ENCODE data around the gene NME9. TPM values are rescaled to one million over a fixed set of nuclear protein-coding genes. Genes with fewer than 3 reads are reported as not detected.
A peak's percentile ranks its signal among the peaks of the same experiment; 100 is the strongest.

The NME9 gene
- polyA plus RNA-seq, 2 of the 4 experiments (the other 2 are of a cell fraction) = 0.05 TPM; not detected in 1

- Histone ChIP-seq H3K4me3 (no peak overlapping the region), H3K27ac (no peak overlapping the region), H3K4me1 (peaks cover 6% of the 10 kb centered on the region; the same call in 1 of the 3 replicates), H3K4me2 (no peak overlapping the region; the same call in 2 of the 3 replicates), H3K9me3 (no peaks in the 10 kb centered on the region)
- TF ChIP-seq FOSL2 (IDR thresholded peaks at IDR 0.05) (no peak), FOSL2 (CRISPR knock-in tag; IDR thresholded peaks at IDR 0.05) (no peak), RARB (CRISPR knock-in tag; IDR thresholded peaks at IDR 0.05) (no peak), PHF8 (IDR thresholded peaks at IDR 0.05; ENCODE audit: borderline replicate concordance, low read depth) (no peak), NR3C1 (IDR thresholded peaks at IDR 0.05) (no peak), KDM1A (IDR thresholded peaks at IDR 0.05; ENCODE audit: low read depth) (no peak), TP53 (CRISPR knock-in tag; IDR thresholded peaks at IDR 0.05) (no peak), HEYL (CRISPR knock-in tag; IDR thresholded peaks at IDR 0.05) (no peak)
- TF ChIP-seq, protein P1, sequence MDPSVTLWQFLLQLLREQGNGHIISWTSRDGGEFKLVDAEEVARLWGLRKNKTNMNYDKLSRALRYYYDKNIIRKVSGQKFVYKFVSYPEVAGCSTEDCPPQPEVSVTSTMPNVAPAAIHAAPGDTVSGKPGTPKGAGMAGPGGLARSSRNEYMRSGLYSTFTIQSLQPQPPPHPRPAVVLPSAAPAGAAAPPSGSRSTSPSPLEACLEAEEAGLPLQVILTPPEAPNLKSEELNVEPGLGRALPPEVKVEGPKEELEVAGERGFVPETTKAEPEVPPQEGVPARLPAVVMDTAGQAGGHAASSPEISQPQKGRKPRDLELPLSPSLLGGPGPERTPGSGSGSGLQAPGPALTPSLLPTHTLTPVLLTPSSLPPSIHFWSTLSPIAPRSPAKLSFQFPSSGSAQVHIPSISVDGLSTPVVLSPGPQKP (IDR thresholded peaks at IDR 0.05; ENCODE audit: low read depth, low read length) = no peak
- 82% methylated on average over 15 of the region's 15 CpGs for WGBS (ENCODE audit: missing lambda C conversion rate)
- ATAC-seq (no peak), DNase-seq (ENCODE audit: low read depth in 1 of 2, low spot score in 1 of 2) (no peak), FAIRE-seq (no peak)
- CTCF ChIA-PET = interaction anchor here (0.6 to 2.4 kb wide), 8 partner anchors 12 to 565 kb away, joined by 3 to 10 read pairs (median 4); no protein-coding TSS in a partner anchor
- POLR2A ChIA-PET = no interaction called here
These were observed 20.4 kb upstream of the NME9 start for GRCh38 chr3:138349926-138350665.

GRCh38 chr3:138348754-138349739, 19.4 kb upstream of the NME9 start:
- FAIRE-seq = no peak
- 50% methylated on average over 13 of the region's 58 CpGs for WGBS (ENCODE audit: missing lambda C conversion rate)

DNA sequence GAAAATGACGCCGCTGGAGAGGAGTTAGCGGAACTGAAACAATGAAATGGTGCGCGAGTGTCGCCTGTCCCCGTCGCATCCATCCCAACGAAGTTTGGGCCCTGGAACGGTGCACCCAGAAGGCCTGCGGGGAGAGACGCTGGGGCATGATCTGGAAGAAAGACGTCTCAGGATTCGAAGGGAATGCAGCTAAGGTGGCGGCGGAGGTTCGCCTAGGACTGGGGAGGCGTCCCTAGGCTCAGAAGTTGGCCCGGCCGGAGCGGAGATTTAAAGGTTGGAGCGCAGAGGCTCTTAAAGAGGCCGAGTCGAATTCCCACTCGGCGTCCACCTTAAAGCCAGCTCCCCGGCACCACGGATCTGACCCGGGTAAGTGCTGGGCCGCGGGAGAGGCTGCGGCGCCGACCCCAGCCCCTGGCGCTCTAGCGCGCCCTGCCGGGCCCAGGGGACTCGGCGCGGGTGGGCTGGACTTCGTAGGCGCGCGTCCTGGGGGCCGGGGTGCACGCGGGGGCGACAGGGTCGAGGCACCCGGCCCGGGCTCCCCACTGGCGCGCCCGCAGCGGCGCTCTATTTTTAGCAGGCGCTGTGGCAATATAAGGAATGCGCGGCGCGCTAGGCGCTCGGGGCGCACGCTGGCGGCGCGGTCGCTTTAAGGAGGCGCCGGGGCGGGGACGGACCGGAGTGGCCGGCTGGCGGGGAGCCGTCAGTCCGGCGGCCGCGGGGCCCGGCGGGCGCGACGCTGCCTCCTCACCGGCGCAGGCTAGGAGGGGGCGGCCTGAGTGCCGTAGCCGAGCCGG, 18.5 kb upstream of the NME9 start, which contains the start of gene MRAS:
TSS of gene MRAS (plus strand) at position 620 of the 794 bp plus-strand sequence. CDS start 24,305 bp downstream, outside the sequence.
- ChIA-PET CTCF (interaction anchor here (0.7 to 1.3 kb wide), 8 partner anchors 8 to 23 kb away, joined by 3 to 4 read pairs (median 3); no protein-coding TSS in a partner anchor), POLR2A (no interaction called here)
- H3K4me3 ChIP-seq = peak within 1 kb of the TSS; percentile 65
- peak; percentile 60 to 78 for DNase-seq (ENCODE audit: low read depth in 1 of 2, low spot score in 1 of 2)
- no peak for FAIRE-seq
- no peaks in the 10 kb centered on the region for H3K9me3 ChIP-seq
- under 1% methylated on average over 22 of the region's 93 CpGs for WGBS (ENCODE audit: missing lambda C conversion rate)
- H3K4me2 ChIP-seq = peak within 1 kb of the TSS; percentile 89
- peak; percentile 85 to 88 for ATAC-seq
- H3K27ac ChIP-seq = peak within 1 kb of the TSS; percentile 70 to 91
- TF ChIP-seq, protein P2, sequence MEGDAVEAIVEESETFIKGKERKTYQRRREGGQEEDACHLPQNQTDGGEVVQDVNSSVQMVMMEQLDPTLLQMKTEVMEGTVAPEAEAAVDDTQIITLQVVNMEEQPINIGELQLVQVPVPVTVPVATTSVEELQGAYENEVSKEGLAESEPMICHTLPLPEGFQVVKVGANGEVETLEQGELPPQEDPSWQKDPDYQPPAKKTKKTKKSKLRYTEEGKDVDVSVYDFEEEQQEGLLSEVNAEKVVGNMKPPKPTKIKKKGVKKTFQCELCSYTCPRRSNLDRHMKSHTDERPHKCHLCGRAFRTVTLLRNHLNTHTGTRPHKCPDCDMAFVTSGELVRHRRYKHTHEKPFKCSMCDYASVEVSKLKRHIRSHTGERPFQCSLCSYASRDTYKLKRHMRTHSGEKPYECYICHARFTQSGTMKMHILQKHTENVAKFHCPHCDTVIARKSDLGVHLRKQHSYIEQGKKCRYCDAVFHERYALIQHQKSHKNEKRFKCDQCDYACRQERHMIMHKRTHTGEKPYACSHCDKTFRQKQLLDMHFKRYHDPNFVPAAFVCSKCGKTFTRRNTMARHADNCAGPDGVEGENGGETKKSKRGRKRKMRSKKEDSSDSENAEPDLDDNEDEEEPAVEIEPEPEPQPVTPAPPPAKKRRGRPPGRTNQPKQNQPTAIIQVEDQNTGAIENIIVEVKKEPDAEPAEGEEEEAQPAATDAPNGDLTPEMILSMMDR (IDR thresholded peaks at IDR 0.05) = peak; percentile 46
- no peak for TF ChIP-seq EHMT2 (IDR thresholded peaks at IDR 0.05; ENCODE audit: low read depth)
- peak; percentile 52 for TF ChIP-seq POLR2A (IDR thresholded peaks at IDR 0.05; ENCODE audit: low read length)
- peak; percentile 46 for TF ChIP-seq MAX (IDR thresholded peaks at IDR 0.05)
- peak in 1 of 2 experiments; percentile 49; a peak in 2 of 5 replicates for TF ChIP-seq RAD21 (conservative IDR thresholded peaks at IDR 0.05 in 1 of 2, IDR thresholded peaks at IDR 0.05 in 1 of 2)
- TF ChIP-seq PHF8 (IDR thresholded peaks at IDR 0.05; ENCODE audit: borderline replicate concordance, low read depth) = peak; percentile 39; the same call in 1 of the 2 replicates
- TF ChIP-seq ZC3H11A (IDR thresholded peaks at IDR 0.05) = no peak
- no peak; the same call in 1 of the 2 replicates for TF ChIP-seq E2F6 (IDR thresholded peaks at IDR 0.05; ENCODE audit: borderline replicate concordance, low read depth)
- no peak for TF ChIP-seq RFX5 (IDR thresholded peaks at IDR 0.05)
- peak in 1 of 2 experiments; percentile 54; a peak in 2 of 5 replicates for TF ChIP-seq JUN (IDR thresholded peaks at IDR 0.05)
- H3K4me1 ChIP-seq = peaks cover 6% of the 10 kb centered on the region; the same call in 1 of the 3 replicates

More at GRCh38 chr3:138348754-138349739, 19.4 kb upstream of the NME9 start:
- H3K9me3 ChIP-seq = no peaks in the 10 kb centered on the region
- peak overlapping the region; percentile 65 for H3K4me3 ChIP-seq
- H3K27ac ChIP-seq = peak overlapping the region; percentile 70 to 91
- peak overlapping the region; percentile 89 for H3K4me2 ChIP-seq
- TF ChIP-seq SMC3 (IDR thresholded peaks at IDR 0.05) (no peak), JUN (IDR thresholded peaks at IDR 0.05) (0 out of 5 replicates have a peak, but pooled peaks of 1 of the 2 experiments have one; percentile 14)
- ChIA-PET POLR2A (no interaction called here), CTCF (interaction anchor here (1.0 to 2.4 kb wide), 6 partner anchors 11 to 566 kb away, joined by 3 to 10 read pairs (median 4); no protein-coding TSS in a partner anchor)
- peaks cover 6% of the 10 kb centered on the region; the same call in 1 of the 3 replicates for H3K4me1 ChIP-seq
- DNase-seq (ENCODE audit: low read depth in 1 of 2, low spot score in 1 of 2) (peak; percentile 20 to 22), ATAC-seq (peak; percentile 63 to 64)

Data from A549 (cell line).